CD4-positive, alpha-beta T cell treated with Interleukin-2 at 100 ng/mL for 4 hours (primary cell): ENCODE data around the gene NRL.
A peak's percentile ranks its signal among the peaks of the same experiment; 100 is the strongest.
"Not testable (repeated sequence)": the region's sequence is repeated elsewhere in the genome, so short reads cannot be mapped to it uniquely, and the experiment has no call there.

Experiments
- DNase-seq: peaks from one replicate; pipeline ENCODE4 v3.0.0-alpha.2; 2020; ENCODE audit warnings: low spot score

NRL gene

GRCh38 chr14:24123424-24124417 is 9.0 kb upstream of the NRL start:
- DNase-seq, result no peak

DNA sequence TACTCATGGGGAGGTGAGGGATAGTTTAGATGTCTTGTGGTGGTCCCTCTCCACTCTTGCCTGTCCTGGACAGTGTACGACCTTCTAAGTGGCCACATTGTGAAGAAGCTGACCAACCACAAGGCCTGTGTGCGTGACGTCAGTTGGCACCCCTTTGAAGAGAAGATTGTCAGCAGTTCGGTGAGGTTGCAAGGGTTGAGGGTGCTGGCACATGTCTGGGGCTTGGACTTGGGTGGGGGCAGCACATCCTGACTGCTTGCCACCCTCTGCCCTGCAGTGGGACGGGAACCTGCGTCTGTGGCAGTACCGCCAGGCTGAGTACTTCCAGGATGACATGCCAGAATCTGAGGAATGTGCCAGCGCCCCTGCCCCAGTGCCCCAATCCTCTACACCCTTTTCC is 8.1 kb upstream of the NRL start:
- no peak for DNase-seq

- no peak for DNase-seq
Measured at GRCh38 chr14:24122416-24122815, 7.7 kb upstream of the NRL start.

DNA sequence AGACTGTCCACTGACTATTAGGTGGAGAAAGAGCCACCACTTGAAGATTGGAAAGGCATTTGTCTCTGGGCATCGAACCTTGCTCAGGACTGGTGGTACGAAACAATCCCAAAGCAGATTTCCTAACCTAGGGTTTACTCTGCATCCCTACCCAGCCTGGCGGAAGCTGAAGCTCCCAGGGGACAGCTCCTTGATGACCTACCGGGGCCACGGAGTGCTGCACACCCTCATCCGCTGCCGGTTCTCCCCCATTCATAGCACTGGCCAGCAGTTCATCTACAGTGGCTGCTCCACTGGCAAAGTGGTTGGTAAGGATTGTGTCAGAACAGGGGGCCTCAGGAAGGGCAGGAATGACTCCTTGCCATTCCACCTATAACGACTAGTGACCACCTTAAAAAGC is 6.5 kb upstream of the NRL start:
- DNase-seq, result no peak

DNA sequence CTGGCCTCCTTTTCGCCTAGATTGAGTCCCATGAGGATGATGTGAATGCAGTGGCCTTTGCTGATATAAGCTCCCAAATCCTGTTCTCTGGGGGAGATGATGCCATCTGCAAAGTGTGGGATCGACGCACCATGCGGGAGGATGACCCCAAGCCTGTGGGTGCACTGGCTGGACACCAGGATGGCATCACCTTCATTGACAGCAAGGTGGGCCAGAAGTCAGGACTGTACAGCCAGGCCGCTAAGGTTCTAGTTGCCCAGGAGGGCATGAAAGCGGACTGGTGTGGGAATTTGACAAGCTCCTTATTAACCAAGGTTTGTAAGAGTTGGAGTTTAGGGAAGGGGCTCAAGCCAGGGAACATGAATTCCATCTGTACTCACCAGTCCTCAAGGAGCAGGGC is 4.9 kb upstream of the NRL start:
- no peak for DNase-seq

DNA sequence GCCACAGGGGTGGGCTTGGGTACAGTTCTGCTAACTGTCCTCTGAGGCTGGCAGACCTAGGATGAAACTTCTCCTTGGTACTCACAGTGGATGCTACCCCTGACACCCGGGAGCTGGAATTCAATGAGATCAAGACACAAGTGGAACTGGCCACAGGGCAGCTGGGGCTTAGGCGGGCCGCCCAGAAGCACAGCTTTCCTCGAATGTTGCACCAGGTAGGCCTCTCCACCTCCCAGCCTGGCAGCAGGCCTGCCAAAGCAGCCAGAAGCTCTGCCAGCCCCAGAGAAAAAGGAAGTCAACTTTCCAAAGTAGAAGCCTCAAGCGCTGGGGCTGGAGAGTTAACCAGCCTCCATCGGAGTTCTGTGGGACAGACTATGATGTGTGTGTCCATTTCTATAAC is 2.4 kb upstream of the NRL start:
- DNase-seq, result no peak

DNA sequence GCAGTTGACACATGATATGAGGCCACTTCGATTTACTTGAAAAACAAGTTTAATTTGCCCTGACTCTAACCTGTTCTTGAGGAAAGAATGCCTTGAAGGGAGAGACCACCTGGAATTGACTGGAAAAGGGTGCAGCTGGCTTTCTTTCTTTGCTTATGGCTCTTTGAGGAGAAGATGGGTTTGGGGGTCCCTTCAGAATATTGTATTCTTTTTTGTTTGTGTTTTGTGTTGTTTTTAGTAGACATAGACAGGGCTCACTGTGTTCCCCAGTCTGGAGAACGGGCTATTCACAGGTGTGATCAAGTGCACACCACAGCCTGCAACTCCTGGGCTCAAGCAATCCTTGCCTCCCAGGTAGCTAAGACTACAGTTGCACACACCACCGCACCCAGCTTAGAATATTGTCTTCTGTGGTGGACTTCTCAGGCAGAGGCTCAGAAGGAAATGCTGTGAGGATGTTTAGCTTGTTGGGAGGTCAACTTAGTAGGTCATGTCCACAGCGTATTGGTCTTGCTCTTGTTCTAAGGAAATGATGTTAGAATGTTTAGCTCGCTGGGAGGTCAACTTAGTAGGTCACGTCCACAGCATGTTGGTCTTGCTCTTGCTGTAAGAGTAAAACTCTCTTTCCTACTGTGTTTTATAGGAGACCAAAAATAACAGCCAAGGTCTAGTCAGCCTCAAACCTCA is 1.5 kb upstream of the NRL start:
- DNase-seq, result no peak

DNA sequence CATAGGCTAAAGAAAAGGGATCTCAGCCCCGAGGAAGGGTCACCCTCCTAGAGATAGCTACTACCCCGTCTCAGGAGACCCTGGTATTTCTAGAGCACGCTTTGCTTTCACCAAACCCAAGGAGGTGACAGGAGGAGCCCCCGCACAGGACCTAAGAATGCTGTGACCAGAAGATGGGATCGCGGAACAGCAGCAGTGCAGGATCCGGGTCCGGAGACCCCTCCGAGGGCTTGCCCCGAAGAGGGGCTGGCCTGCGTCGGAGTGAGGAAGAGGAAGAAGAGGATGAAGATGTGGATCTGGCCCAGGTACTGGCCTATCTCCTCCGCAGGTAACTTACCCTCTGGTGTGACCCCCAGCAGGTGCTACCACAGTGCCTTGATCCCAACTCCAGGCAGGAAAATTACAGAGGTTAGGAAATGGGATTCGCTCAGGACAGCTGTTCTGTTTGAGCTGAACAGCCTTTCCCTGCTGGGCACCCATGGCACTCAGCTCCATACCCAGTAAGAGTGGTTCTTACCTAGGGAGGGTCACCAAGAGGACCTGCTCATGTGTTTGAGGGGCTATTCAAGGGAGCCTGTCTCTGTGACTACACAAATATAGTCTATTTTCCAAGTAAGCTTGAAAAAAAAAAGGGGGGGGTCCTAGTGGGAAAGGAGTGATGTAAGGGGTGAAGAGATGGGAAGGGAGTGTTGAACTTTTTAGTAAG is 826 bp upstream of the NRL start:
- no peak for DNase-seq

DNA sequence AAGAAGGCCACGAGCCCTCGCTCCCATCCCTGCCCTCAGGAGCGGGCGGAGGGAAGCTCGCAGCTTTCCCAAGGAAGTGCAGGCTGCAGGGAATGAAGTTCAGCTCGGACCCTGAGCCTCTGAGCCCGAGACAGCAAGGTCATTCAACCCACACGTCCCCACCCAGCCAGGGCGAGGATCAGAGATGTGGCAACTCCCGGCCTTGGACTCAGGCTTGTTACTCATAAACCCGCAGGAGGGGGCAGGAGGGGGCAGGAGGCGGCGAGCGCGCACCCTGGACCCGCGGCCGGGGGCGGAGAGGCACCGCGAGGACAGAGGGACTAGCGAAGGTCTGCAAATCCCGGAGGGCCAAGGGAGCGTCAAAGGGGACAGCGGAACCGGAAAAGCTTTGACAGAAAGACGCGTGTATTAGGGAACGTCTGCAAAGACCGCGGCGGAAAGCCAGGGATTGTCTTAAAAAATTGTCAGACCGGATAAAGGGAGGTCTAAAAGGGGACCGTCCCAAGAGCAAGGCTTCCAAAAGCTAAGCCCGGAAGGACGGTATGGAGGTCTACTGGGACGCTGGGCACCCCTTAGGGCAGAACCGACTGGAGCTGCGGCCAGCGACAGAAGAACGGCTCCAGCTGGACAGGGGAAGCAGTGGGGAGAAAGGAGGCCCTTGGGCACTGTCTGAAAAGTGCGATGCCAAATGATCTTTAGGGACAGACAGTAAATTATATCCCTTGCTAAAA is 783 bp downstream of the NRL start:
- peak; percentile 80 for DNase-seq

GRCh38 chr14:24113379-24113800 is 1.4 kb downstream of the NRL start:
- no peak for DNase-seq

GRCh38 chr14:24110523-24110922 is 4.2 kb downstream of the NRL start:
- no peak for DNase-seq

GRCh38 chr14:24110060-24110459 is 4.7 kb downstream of the NRL start:
- DNase-seq, result no peak

DNA sequence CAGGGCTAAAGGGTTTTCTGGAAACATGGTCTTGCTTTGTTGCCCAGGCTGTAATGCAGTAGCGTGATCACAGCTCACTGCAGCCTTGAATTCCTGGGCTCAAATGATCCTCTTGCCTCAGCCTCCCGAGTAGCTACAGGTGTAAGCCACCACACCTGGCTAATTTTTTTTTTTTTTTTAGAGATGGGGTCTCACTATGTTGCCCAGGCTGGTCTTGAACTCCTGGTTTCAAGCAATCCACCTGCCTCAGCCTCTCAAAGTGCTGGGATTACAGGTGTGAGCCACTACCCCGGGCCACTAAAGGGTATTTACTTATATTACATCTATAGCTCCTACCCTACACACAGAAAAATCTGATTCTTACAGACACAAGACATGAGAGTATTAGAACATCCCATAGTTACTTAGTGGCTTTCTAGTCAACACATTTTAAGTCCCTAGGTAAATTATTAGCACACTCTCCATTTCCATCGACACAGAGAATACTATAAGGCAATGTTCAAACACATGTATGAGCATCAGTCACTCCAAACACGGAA is 6.3 kb downstream of the NRL start:
- DNase-seq, result no peak

DNA sequence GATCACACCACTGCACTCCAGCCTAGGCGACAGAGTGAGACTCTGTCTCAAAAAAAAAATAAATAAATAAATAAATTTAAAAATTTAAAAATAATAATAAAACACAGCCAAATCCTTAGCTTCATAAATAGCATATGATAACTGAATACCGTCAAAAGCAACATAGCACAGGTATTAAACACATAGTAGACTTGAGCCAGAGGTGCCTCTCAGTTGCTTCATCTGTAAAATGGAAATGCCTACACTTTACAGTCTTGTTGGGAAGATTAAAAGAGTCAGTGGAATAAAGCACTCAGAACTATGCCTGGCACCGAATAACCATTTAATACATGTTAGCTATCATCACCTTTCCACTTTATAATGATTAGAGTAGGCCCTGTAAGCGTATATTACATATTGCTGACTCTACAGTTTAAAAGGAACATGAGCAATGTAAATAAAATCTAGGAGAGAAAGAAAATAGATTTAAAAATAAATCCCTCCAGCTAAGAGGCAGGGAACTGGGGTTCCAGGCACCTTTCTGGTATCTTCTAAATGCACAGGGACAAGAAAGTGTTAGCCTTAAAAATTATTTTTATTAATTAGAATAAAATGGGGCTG is 8.0 kb downstream of the NRL start:
- no peak for DNase-seq

- not testable (repeated sequence) for DNase-seq
Measured at GRCh38 chr14:24105609-24106239, 9.0 kb downstream of the NRL start.

DNA sequence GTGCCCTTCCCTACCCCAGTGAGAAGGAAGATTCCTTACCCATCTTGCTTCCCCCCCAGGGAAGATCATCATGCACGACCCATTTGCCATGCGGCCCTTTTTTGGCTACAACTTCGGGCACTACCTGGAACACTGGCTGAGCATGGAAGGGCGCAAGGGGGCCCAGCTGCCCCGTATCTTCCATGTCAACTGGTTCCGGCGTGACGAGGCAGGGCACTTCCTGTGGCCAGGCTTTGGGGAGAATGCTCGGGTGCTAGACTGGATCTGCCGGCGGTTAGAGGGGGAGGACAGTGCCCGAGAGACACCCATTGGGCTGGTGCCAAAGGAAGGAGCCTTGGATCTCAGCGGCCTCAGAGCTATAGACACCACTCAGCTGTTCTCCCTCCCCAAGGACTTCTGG is 11.3 kb downstream of the NRL start:
- no peak for DNase-seq

GRCh38 chr14:24102357-24103048 is 12.2 kb downstream of the NRL start:
- no peak for DNase-seq

DNA sequence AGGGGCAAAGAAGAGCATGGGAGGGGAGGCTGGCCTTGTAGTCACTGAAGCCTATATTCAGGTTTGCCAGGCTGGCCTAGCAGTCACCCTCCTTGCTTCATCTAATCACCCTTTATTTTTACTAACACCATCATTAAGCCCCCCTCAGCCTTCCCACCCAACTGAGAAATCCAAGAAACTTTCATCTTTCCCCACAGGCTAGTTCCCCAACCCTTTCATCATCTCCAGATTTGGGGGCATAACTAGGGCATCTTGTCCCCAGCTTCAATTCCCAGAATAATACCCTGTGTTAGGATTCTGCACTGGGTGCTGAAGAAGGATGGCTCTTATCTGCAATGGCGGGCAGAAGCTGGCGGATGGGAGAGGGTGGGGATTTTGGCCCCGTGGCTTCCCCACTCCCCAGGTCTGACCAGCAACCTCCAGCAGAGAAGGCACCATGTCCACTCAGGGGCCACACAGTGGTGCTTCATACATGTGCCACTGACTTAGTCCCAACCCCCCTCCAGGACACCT is 13.7 kb downstream of the NRL start:
- no peak for DNase-seq

- no peak for DNase-seq
Measured at GRCh38 chr14:24100197-24100981, 14.4 kb downstream of the NRL start.
